RWPE2 (cell line): ENCODE measurements around the gene IGLON5.

Source experiments
- ATAC-seq: fragments of 200-7000 bp; cut with Tn5 transposase; 3 replicates; pipeline ENCODE4 v1.9.1; 2021; ENCODE audit warnings: low read depth
- DNase-seq: peaks from one replicate; pipeline ENCODE4 v3.0.0-alpha.2; 2020; ENCODE audit warnings: low spot score
- H3K27ac ChIP-seq: fragments of 450-650 bp; 2 replicates; pipeline ENCODE4 v1.5.1; 2017; ENCODE audit warnings: mild to moderate bottlenecking; ENCODE audit not compliant: poor library complexity, severe bottlenecking
- H3K27me3 ChIP-seq: fragments of 250-450 bp; sonication (Bioruptor Pico); 2 replicates; pipeline ENCODE4 v1.5.1; 2021; ENCODE audit warnings: mild to moderate bottlenecking, moderate library complexity; ENCODE audit not compliant: insufficient read depth, poor library complexity, severe bottlenecking
- H3K36me3 ChIP-seq: fragments of 250-450 bp; sonication (Bioruptor Pico); 2 replicates; pipeline ENCODE4 v1.5.1; 2020; ENCODE audit warnings: low read depth, mild to moderate bottlenecking, moderate library complexity
- H3K4me1 ChIP-seq: fragments of 250-450 bp; sonication (Bioruptor Pico); 2 replicates; pipeline ENCODE4 v1.5.1; 2021; ENCODE audit warnings: mild to moderate bottlenecking, moderate library complexity; ENCODE audit not compliant: insufficient read depth, poor library complexity, severe bottlenecking
- H3K4me3 ChIP-seq: fragments of 250-450 bp; sonication (Bioruptor Pico); 2 replicates; pipeline ENCODE4 v1.5.1; 2021; ENCODE audit warnings: mild to moderate bottlenecking, moderate library complexity; ENCODE audit not compliant: severe bottlenecking
- H3K9me3 ChIP-seq: fragments of 250-450 bp; sonication (Bioruptor Pico); 2 replicates; pipeline ENCODE4 v1.5.1; 2021; ENCODE audit warnings: mild to moderate bottlenecking, moderate library complexity; ENCODE audit not compliant: severe bottlenecking
- CTCF ChIP-seq: fragments of 450-650 bp; IDR thresholded peaks from one replicate; pipeline ENCODE4 v1.5.1; 2017; ENCODE audit warnings: mild to moderate bottlenecking, moderate library complexity; ENCODE audit not compliant: poor library complexity, severe bottlenecking

Gene IGLON5

GRCh38 chr19:51331193-51331592 lies 19.7 kb downstream of the IGLON5 start:
- peaks cover 8% of the 10 kb centered on the region for H3K27me3 ChIP-seq
- H3K4me1 ChIP-seq = peaks cover 2% of the 10 kb centered on the region
- ATAC-seq (no peak), DNase-seq (no peak)
- no peaks in the 10 kb centered on the region for H3K9me3 ChIP-seq
- no peak for TF ChIP-seq CTCF
- no peak overlapping the region for H3K4me3 ChIP-seq
- no peak overlapping the region for H3K27ac ChIP-seq
- H3K36me3 ChIP-seq = no peaks in the 10 kb centered on the region

- H3K27ac ChIP-seq = no peak overlapping the region
- no peak for TF ChIP-seq CTCF
- no peaks in the 10 kb centered on the region for H3K36me3 ChIP-seq
- ATAC-seq = no peak
- no peaks in the 10 kb centered on the region for H3K9me3 ChIP-seq
- H3K4me3 ChIP-seq = no peak overlapping the region
- H3K27me3 ChIP-seq = peaks cover 8% of the 10 kb centered on the region
- DNase-seq = no peak
- H3K4me1 ChIP-seq = peaks cover 2% of the 10 kb centered on the region
These were observed 20.3 kb downstream of the IGLON5 start for GRCh38 chr19:51331716-51332115.

- Histone ChIP-seq H3K4me1 (no peaks in the 10 kb centered on the region), H3K36me3 (no peaks in the 10 kb centered on the region), H3K27ac (no peak overlapping the region), H3K9me3 (no peaks in the 10 kb centered on the region), H3K4me3 (no peak overlapping the region), H3K27me3 (no peaks in the 10 kb centered on the region)
- no peak for TF ChIP-seq CTCF
- ATAC-seq (no peak), DNase-seq (no peak)
These were observed 22.5 kb downstream of the IGLON5 start for GRCh38 chr19:51333836-51334460.

- ATAC-seq (no peak), DNase-seq (no peak)
- no peaks in the 10 kb centered on the region for H3K27me3 ChIP-seq
- H3K9me3 ChIP-seq = no peaks in the 10 kb centered on the region
- TF ChIP-seq CTCF = no peak
- H3K36me3 ChIP-seq = no peaks in the 10 kb centered on the region
- H3K4me3 ChIP-seq = no peak overlapping the region
- H3K4me1 ChIP-seq = no peaks in the 10 kb centered on the region
- no peak overlapping the region for H3K27ac ChIP-seq
These were observed 25.9 kb downstream of the IGLON5 start for GRCh38 chr19:51337141-51337860.
